ENCODE data around the gene NSFL1C. TPM values are rescaled to one million over a fixed set of nuclear protein-coding genes. Genes with fewer than 3 reads are reported as not detected.

The NSFL1C gene
- total and polyA plus RNA-seq, 2 of the 4 experiments (the other 2 are of a cell fraction), result 33.0 to 40.3 TPM

GRCh38 chr20:1474325-1474724 is 7.7 kb upstream of the NSFL1C start:
- ATAC-seq (ENCODE audit: low read depth), result no peak
- Histone ChIP-seq H4K8ac (ENCODE audit: low read depth in 2 of 2, low read length in 2 of 2) (no peak overlapping the region), H2BK20ac (ENCODE audit: low read depth, low read length) (no peak overlapping the region), H3K27me3 (ENCODE audit: control insufficient read depth, insufficient read depth, low read length) (no peaks in the 10 kb centered on the region; the same call in 1 of the 2 replicates), H3K4ac (ENCODE audit: low read depth, low read length) (no peak overlapping the region), H2AFZ (replicated peaks; ENCODE audit: low read length, poor library complexity) (no peak overlapping the region), H2BK5ac (ENCODE audit: low read depth, low read length, poor library complexity, severe bottlenecking) (no peak overlapping the region), H3K79me1 (ENCODE audit: low read depth in 1 of 2, low read length in 2 of 2) (no peaks in the 10 kb centered on the region), H3K14ac (replicated peaks; ENCODE audit: low read depth, low read length) (no peak overlapping the region), H3K4me2 (ENCODE audit: low read depth, low read length) (no peak overlapping the region), H3K4me1 (ENCODE audit: control insufficient read depth, insufficient read depth, low read length) (peaks cover 9% of the 10 kb centered on the region), H3K56ac (ENCODE audit: extremely low read depth, insufficient read depth, low read length) (no peak overlapping the region), H2BK120ac (ENCODE audit: low read depth, low read length) (no peak overlapping the region), H3K36me3 (ENCODE audit: control insufficient read depth, insufficient read depth, low read length) (no peaks in the 10 kb centered on the region), H2BK15ac (ENCODE audit: low read depth, low read length) (no peak overlapping the region), H3K4me3 (ENCODE audit: insufficient read depth, low read depth, low read length) (no peak overlapping the region), H4K91ac (ENCODE audit: insufficient read depth, low read depth, low read length) (no peak overlapping the region), H3K18ac (ENCODE audit: low read depth, low read length) (no peak overlapping the region), H3K9me3 (ENCODE audit: control insufficient read depth, insufficient read depth, low read length) (no peaks in the 10 kb centered on the region), H2AK5ac (ENCODE audit: low read depth, low read length) (no peak overlapping the region), H4K20me1 (ENCODE audit: insufficient read depth, low read length) (no peaks in the 10 kb centered on the region), H3K27ac (ENCODE audit: insufficient read depth, low read length) (no peak overlapping the region), H4K5ac (ENCODE audit: low read depth, low read length) (no peak overlapping the region), H3K9ac (ENCODE audit: low read depth, low read length) (no peak overlapping the region), H3K23ac (ENCODE audit: low read depth, low read length) (no peak overlapping the region), H2AK9ac (replicated peaks; ENCODE audit: low read depth, low read length, poor library complexity) (no peak overlapping the region), H3K9me1 (ENCODE audit: insufficient read depth, low read length) (peaks cover 10% of the 10 kb centered on the region)
- POLR2A ChIA-PET (ENCODE audit: unreplicated experiment), result no interaction called here
- intact Hi-C loops (cut with micrococcal nuclease) (loop anchor here (10.0 kb wide), 1 partner anchor 660 kb away; no protein-coding TSS in a partner anchor), dilution Hi-C loops (cut with HindIII; ENCODE audit: low sequenced_read_pairs, unreplicated experiment) (no loop called here), in situ Hi-C loops (cut with MboI; ENCODE audit: low sequenced_read_pairs) (no loop called here)
- no TSS peak for BruUV-seq (replicated peaks)
- CTCF ChIA-PET, result interaction anchor here (0.6 to 1.4 kb wide), 2 partner anchors 30 to 1679 kb away, joined by 3 read pairs; no protein-coding TSS in a partner anchor
- DNase-seq, result no peak
- no CpG with 5 or more reads among the region's 8 CpGs for WGBS, 2 experiments (ENCODE audit: extremely low coverage in 2 of 2, insufficient read length in 1 of 2)
- no peak for TF ChIP-seq RCOR1 (IDR thresholded peaks at IDR 0.05; ENCODE audit: insufficient replicate concordance, low read length)
- TF ChIP-seq NFE2L2 (IDR thresholded peaks at IDR 0.05; ENCODE audit: low read depth, low read length), result no peak
- no peak for TF ChIP-seq RFX5 (IDR thresholded peaks at IDR 0.05; ENCODE audit: low read depth, low read length)
- TF ChIP-seq SMC3 (IDR thresholded peaks at IDR 0.05; ENCODE audit: low read depth, low read length), result no peak
- TF ChIP-seq CEBPB (IDR thresholded peaks at IDR 0.05; ENCODE audit: low read depth, low read length), result no peak
- no peak for TF ChIP-seq MAZ (IDR thresholded peaks at IDR 0.05; ENCODE audit: borderline replicate concordance, low read depth, low read length)
- no peak for TF ChIP-seq BHLHE40 (IDR thresholded peaks at IDR 0.05; ENCODE audit: low read depth, low read length)
- no peak for TF ChIP-seq USF2 (IDR thresholded peaks at IDR 0.05; ENCODE audit: low read depth, low read length)
- no peak for TF ChIP-seq RAD21 (IDR thresholded peaks at IDR 0.05; ENCODE audit: low read length)
- no peak for TF ChIP-seq ELK1 (IDR thresholded peaks at IDR 0.05; ENCODE audit: borderline replicate concordance, low read depth, low read length)
- TF ChIP-seq MAFK (IDR thresholded peaks at IDR 0.05; ENCODE audit: low read depth, low read length), result no peak
- no peak for TF ChIP-seq MXI1 (IDR thresholded peaks at IDR 0.05; ENCODE audit: borderline replicate concordance, low read depth, low read length)
- no peak for TF ChIP-seq CHD1 (IDR thresholded peaks at IDR 0.05; ENCODE audit: low read depth, low read length)
- TF ChIP-seq CTCF (conservative IDR thresholded peaks at IDR 0.05; ENCODE audit: low read depth, low read length), result no peak
- TF ChIP-seq FOS (IDR thresholded peaks at IDR 0.05; ENCODE audit: low read depth, low read length), result no peak
- TF ChIP-seq POLR2A (IDR thresholded peaks at IDR 0.05; ENCODE audit: low read depth, low read length), result no peak
